GM23248 (cell line): Measurements from ENCODE around the gene VIPR2. TPM values are rescaled to one million over a fixed set of nuclear protein-coding genes. Genes with fewer than 3 reads are reported as not detected.

ENCODE experiments used
- DNase-seq: peaks from one replicate; pipeline ENCODE4 v3.0.0-alpha.2; 2015
- H2AFZ ChIP-seq: fragments of 200-600 bp; sonication (generic); 2 replicates; pipeline ENCODE4 v1.6.1; 2016; ENCODE audit warnings: antibody characterized with exemption
- H3F3A ChIP-seq: fragments of 200-600 bp; sonication (generic); 2 replicates; pipeline ENCODE4 v1.6.1; 2016; ENCODE audit warnings: mild to moderate bottlenecking, antibody characterized with exemption, mixed run types; ENCODE audit not compliant: insufficient read depth
- H3K27ac ChIP-seq: fragments of 200-600 bp; sonication (generic); 2 replicates; pipeline ENCODE4 v1.5.1; 2016; ENCODE audit warnings: mild to moderate bottlenecking
- H3K27me3 ChIP-seq: fragments of 200-600 bp; sonication (generic); replicated peaks from 2 replicates; pipeline ENCODE4 v1.6.1; 2016; ENCODE audit warnings: mild to moderate bottlenecking; ENCODE audit not compliant: insufficient read depth
- H3K36me3 ChIP-seq: fragments of 200-600 bp; sonication (generic); 2 replicates; pipeline ENCODE4 v1.6.1; 2016; ENCODE audit warnings: low read depth, mild to moderate bottlenecking
- H3K4me1 ChIP-seq: fragments of 200-600 bp; sonication (generic); 2 replicates; pipeline ENCODE4 v1.6.1; 2016; ENCODE audit warnings: mild to moderate bottlenecking; ENCODE audit not compliant: insufficient read depth
- H3K4me2 ChIP-seq: fragments of 200-600 bp; sonication (generic); one replicate; pipeline ENCODE4 v1.6.1; 2016; ENCODE audit warnings: mild to moderate bottlenecking; ENCODE audit not compliant: unreplicated experiment
- H3K4me3 ChIP-seq: fragments of 200-600 bp; sonication (generic); 2 replicates; pipeline ENCODE4 v1.5.1; 2016; ENCODE audit warnings: mild to moderate bottlenecking
- H3K79me2 ChIP-seq: fragments of 200-600 bp; sonication (generic); 2 replicates; pipeline ENCODE4 v1.6.1; 2016; ENCODE audit warnings: mild to moderate bottlenecking; ENCODE audit not compliant: insufficient read depth
- H3K9ac ChIP-seq: fragments of 200-600 bp; sonication (generic); 2 replicates; pipeline ENCODE4 v1.6.1; 2016; ENCODE audit warnings: mild to moderate bottlenecking
- H3K9me2 ChIP-seq: fragments of 200-600 bp; sonication (generic); 2 replicates; pipeline ENCODE4 v1.6.1; 2016; ENCODE audit warnings: mixed run types, mild to moderate bottlenecking, moderate library complexity; ENCODE audit not compliant: insufficient read depth
- H3K9me3 ChIP-seq: fragments of 200-600 bp; sonication (generic); one replicate; pipeline ENCODE4 v1.6.1; 2017; ENCODE audit warnings: low read depth
- H4K20me1 ChIP-seq: fragments of 200-600 bp; sonication (generic); 2 replicates; pipeline ENCODE4 v1.6.0; 2016; ENCODE audit not compliant: insufficient read depth
- EZH2 ChIP-seq: fragments of 200-600 bp; sonication (generic); IDR thresholded peaks from 2 replicates; pipeline ENCODE4 v1.6.1; 2018; ENCODE audit warnings: antibody characterized with exemption, mild to moderate bottlenecking; ENCODE audit not compliant: insufficient read depth, poor library complexity, severe bottlenecking
- EZH2phosphoT487 ChIP-seq: fragments of 200-600 bp; sonication (generic); IDR thresholded peaks from 2 replicates; pipeline ENCODE4 v1.6.1; 2018; ENCODE audit warnings: antibody characterized with exemption, moderate library complexity, mild to moderate bottlenecking, low read depth; ENCODE audit not compliant: insufficient read depth
- WGBS, 2 experiments: methylation state at CpG; one replicate each; pipeline ENCODE4 v1.1.6; 2015 to 2017; ENCODE audit warnings: low lambda C conversion rate in 2 of 2, low coverage in 1 of 2; ENCODE audit errors: missing lambda C conversion rate in 2 of 2; 5-methylcytosine and 5-hydroxymethylcytosine counted together
- in situ Hi-C: fragments of 300-500 bp; cut with MboI; formaldehyde crosslinking; loops from 2 replicates; pipeline ENCODE4 v1.15.0; 2020
- polyA plus RNA-seq: library from polyadenylated mRNA; unstranded; fragments of >200 nt; fragmentation: Nextera tagmentation; extraction: Ambion mirVana; gene quantifications from 2 replicates; pipeline ENCODE4 v1.2.1, GENCODE V29; 2016
- total RNA-seq: library from RNA; depleted of rRNA; stranded (reverse); fragments of >200 nt; shearing (Covaris generic); gene quantifications from 2 replicates; pipeline ENCODE4 v1.2.3, GENCODE V29; 2014

Gene VIPR2
- total and polyA plus RNA-seq, 2 experiments from 2014 or later, result not detected

GRCh38 chr7:159040912-159041711 is 103.6 kb downstream of the VIPR2 start:
- no peaks in the 10 kb centered on the region for H3K9me2 ChIP-seq
- in situ Hi-C loops, result no loop called here
- DNase-seq, result no peak
- H4K20me1 ChIP-seq, result no peaks in the 10 kb centered on the region
- H3K4me3 ChIP-seq, result no peak overlapping the region
- no peaks in the 10 kb centered on the region for H3K79me2 ChIP-seq
- TF ChIP-seq EZH2phosphoT487 (no peak), EZH2 (no peak)
- H3K9me3 ChIP-seq, result no peaks in the 10 kb centered on the region
- no peaks in the 10 kb centered on the region for H3K4me1 ChIP-seq
- 44 to 47% methylated on average over 23 to 24 of the region's 24 CpGs for WGBS, 2 experiments
- H3K36me3 ChIP-seq, result no peaks in the 10 kb centered on the region
- H3K9ac ChIP-seq, result no peak overlapping the region
- H2AFZ ChIP-seq, result no peak overlapping the region
- H3K27ac ChIP-seq, result no peak overlapping the region
- H3K4me2 ChIP-seq, result no peak overlapping the region
- no peaks in the 10 kb centered on the region for H3F3A ChIP-seq
- H3K27me3 ChIP-seq, result no peaks in the 10 kb centered on the region

GRCh38 chr7:159040146-159040545 is 104.5 kb downstream of the VIPR2 start:
- H3K4me3 ChIP-seq, result no peak overlapping the region
- no peaks in the 10 kb centered on the region for H3K27me3 ChIP-seq
- WGBS, 2 experiments, result 42 to 49% methylated on average over 10 of the region's 10 CpGs

GRCh38 chr7:159039716-159040115 is 105.0 kb downstream of the VIPR2 start:
- 62 to 64% methylated on average over 14 of the region's 14 CpGs for WGBS, 2 experiments
- H3K4me1 ChIP-seq, result no peaks in the 10 kb centered on the region
- no peak overlapping the region for H3K4me2 ChIP-seq
- no peaks in the 10 kb centered on the region for H3K9me3 ChIP-seq
- DNase-seq, result no peak
- H3K79me2 ChIP-seq, result no peaks in the 10 kb centered on the region
- no peaks in the 10 kb centered on the region for H3K27me3 ChIP-seq
- in situ Hi-C loops, result no loop called here
- H3K9me2 ChIP-seq, result no peaks in the 10 kb centered on the region
- H3F3A ChIP-seq, result no peaks in the 10 kb centered on the region
- H3K9ac ChIP-seq, result no peak overlapping the region
- no peak for TF ChIP-seq EZH2
- TF ChIP-seq EZH2phosphoT487, result no peak
- H3K4me3 ChIP-seq, result no peak overlapping the region
- H4K20me1 ChIP-seq, result no peaks in the 10 kb centered on the region
- H3K36me3 ChIP-seq, result no peaks in the 10 kb centered on the region
- no peak overlapping the region for H3K27ac ChIP-seq
- no peak overlapping the region for H2AFZ ChIP-seq

More at GRCh38 chr7:159040146-159040545, 104.5 kb downstream of the VIPR2 start:
- H3K9me3 ChIP-seq, result no peaks in the 10 kb centered on the region
- H3K4me2 ChIP-seq, result no peak overlapping the region
- in situ Hi-C loops, result no loop called here
- H2AFZ ChIP-seq, result no peak overlapping the region
- no peaks in the 10 kb centered on the region for H3F3A ChIP-seq
- H4K20me1 ChIP-seq, result no peaks in the 10 kb centered on the region
- DNase-seq, result no peak
- no peak overlapping the region for H3K9ac ChIP-seq
- no peaks in the 10 kb centered on the region for H3K36me3 ChIP-seq
- H3K4me1 ChIP-seq, result no peaks in the 10 kb centered on the region
- no peak overlapping the region for H3K27ac ChIP-seq
- TF ChIP-seq EZH2, result no peak
- no peak for TF ChIP-seq EZH2phosphoT487
- H3K79me2 ChIP-seq, result no peaks in the 10 kb centered on the region
- H3K9me2 ChIP-seq, result no peaks in the 10 kb centered on the region

- H3K9me2 ChIP-seq, result no peaks in the 10 kb centered on the region
- H3K36me3 ChIP-seq, result no peaks in the 10 kb centered on the region
- in situ Hi-C loops, result no loop called here
- no peaks in the 10 kb centered on the region for H3K79me2 ChIP-seq
- no peak overlapping the region for H2AFZ ChIP-seq
- no peak for DNase-seq
- H3K4me3 ChIP-seq, result no peak overlapping the region
- TF ChIP-seq EZH2, result no peak
- no peak for TF ChIP-seq EZH2phosphoT487
- H3F3A ChIP-seq, result no peaks in the 10 kb centered on the region
- no peak overlapping the region for H3K27ac ChIP-seq
- H3K4me1 ChIP-seq, result no peaks in the 10 kb centered on the region
- no peaks in the 10 kb centered on the region for H3K27me3 ChIP-seq
- no peak overlapping the region for H3K4me2 ChIP-seq
- no peaks in the 10 kb centered on the region for H3K9me3 ChIP-seq
- WGBS, 2 experiments, result 40 to 44% methylated on average over 10 of the region's 10 CpGs
- H3K9ac ChIP-seq, result no peak overlapping the region
- no peaks in the 10 kb centered on the region for H4K20me1 ChIP-seq
These were observed 106.6 kb downstream of the VIPR2 start for GRCh38 chr7:159038066-159038465.
